Astrocyte (in vitro differentiated cells and primary cell): ENCODE results near the gene HSPA4. TPM values are rescaled to one million over a fixed set of nuclear protein-coding genes. Genes with fewer than 3 reads are reported as not detected.

Experiments
- DNase-seq: peaks from one replicate; pipeline ENCODE4 v3.0.0-alpha.2; 2010; ENCODE audit warnings: low read depth
- FAIRE-seq: peaks from 2 replicates; lab custom pipeline; 2011; peaks lifted over from hg19 to GRCh38; lab: Jason Lieb, UNC
- H2AFZ ChIP-seq: 2 replicates; pipeline ENCODE4 v1.6.0; 2012; ENCODE audit warnings: low read depth, low read length, inconsistent platforms
- H3K27ac ChIP-seq: 2 replicates; pipeline ENCODE4 v1.5.1; 2011; ENCODE audit warnings: low read depth, low read length, inconsistent platforms
- H3K27me3 ChIP-seq: 2 replicates; pipeline ENCODE4 v1.6.0; 2011; ENCODE audit warnings: low read length, inconsistent platforms; ENCODE audit not compliant: insufficient read depth
- H3K36me3 ChIP-seq: 2 replicates; pipeline ENCODE4 v1.5.1; 2011; ENCODE audit warnings: low read length, inconsistent platforms; ENCODE audit not compliant: insufficient read depth
- H3K4me1 ChIP-seq: 2 replicates; pipeline ENCODE4 v1.5.1; 2011; ENCODE audit warnings: low read length, inconsistent platforms; ENCODE audit not compliant: insufficient read depth
- H3K4me2 ChIP-seq: 2 replicates; pipeline ENCODE4 v1.6.0; 2012; ENCODE audit warnings: low read length, inconsistent platforms
- H3K4me3 ChIP-seq: 2 replicates; pipeline ENCODE4 v1.5.1; 2011; ENCODE audit warnings: low read depth, mild to moderate bottlenecking, low read length, inconsistent platforms; ENCODE audit not compliant: insufficient read depth
- H3K79me2 ChIP-seq: 2 replicates; pipeline ENCODE4 v1.6.0; 2012; ENCODE audit warnings: mild to moderate bottlenecking, low read length, inconsistent platforms; ENCODE audit not compliant: insufficient read depth
- H3K9ac ChIP-seq: 2 replicates; pipeline ENCODE4 v1.6.0; 2012; ENCODE audit warnings: mild to moderate bottlenecking, low read length, inconsistent platforms
- H3K9me3 ChIP-seq: 2 replicates; pipeline ENCODE4 v1.5.1; 2012; ENCODE audit warnings: low read depth, mild to moderate bottlenecking, low read length, inconsistent platforms; ENCODE audit not compliant: insufficient read depth
- H4K20me1 ChIP-seq: 2 replicates; pipeline ENCODE4 v1.6.0; 2012; ENCODE audit warnings: low read length, inconsistent platforms; ENCODE audit not compliant: insufficient read depth
- H3K27ac Mint-ChIP-seq: one replicate; pipeline ENCODE4 v1.8.0; 2021; ENCODE audit warnings: mild to moderate bottlenecking, mixed read lengths; ENCODE audit not compliant: unreplicated experiment
- H3K27me3 Mint-ChIP-seq: one replicate; pipeline ENCODE4 v1.8.0; 2021; ENCODE audit warnings: low read depth, mixed read lengths; ENCODE audit not compliant: unreplicated experiment
- H3K36me3 Mint-ChIP-seq: one replicate; pipeline ENCODE4 v1.8.0; 2021; ENCODE audit warnings: low read depth, mixed read lengths; ENCODE audit not compliant: unreplicated experiment
- H3K4me1 Mint-ChIP-seq: one replicate; pipeline ENCODE4 v1.8.0; 2021; ENCODE audit warnings: low read depth, mixed read lengths; ENCODE audit not compliant: unreplicated experiment
- H3K4me3 Mint-ChIP-seq: one replicate; pipeline ENCODE4 v1.8.0; 2021; ENCODE audit warnings: mild to moderate bottlenecking, moderate library complexity, mixed read lengths; ENCODE audit not compliant: unreplicated experiment
- H3K9me3 Mint-ChIP-seq: one replicate; pipeline ENCODE4 v1.8.0; 2021; ENCODE audit warnings: mild to moderate bottlenecking, mixed read lengths; ENCODE audit not compliant: unreplicated experiment
- EZH2 ChIP-seq: IDR thresholded peaks from 2 replicates; pipeline ENCODE4 v1.6.1; 2012; ENCODE audit warnings: mild to moderate bottlenecking, low read length, inconsistent platforms; ENCODE audit not compliant: insufficient read depth
- total RNA-seq: library from RNA; stranded (reverse); gene quantifications from 2 replicates; pipeline ENCODE4 v1.2.1, GENCODE V29; 2021
- TF ChIP-seq, protein P1 (sequence below): IDR thresholded peaks from 2 replicates; pipeline ENCODE4 v1.5.1; 2011; ENCODE audit warnings: low read depth, mild to moderate bottlenecking, inconsistent platforms, low read length, moderate library complexity; ENCODE audit not compliant: insufficient read depth

The HSPA4 gene
- total RNA-seq, 1 donor from 2014 or later: 210 TPM

DNA sequence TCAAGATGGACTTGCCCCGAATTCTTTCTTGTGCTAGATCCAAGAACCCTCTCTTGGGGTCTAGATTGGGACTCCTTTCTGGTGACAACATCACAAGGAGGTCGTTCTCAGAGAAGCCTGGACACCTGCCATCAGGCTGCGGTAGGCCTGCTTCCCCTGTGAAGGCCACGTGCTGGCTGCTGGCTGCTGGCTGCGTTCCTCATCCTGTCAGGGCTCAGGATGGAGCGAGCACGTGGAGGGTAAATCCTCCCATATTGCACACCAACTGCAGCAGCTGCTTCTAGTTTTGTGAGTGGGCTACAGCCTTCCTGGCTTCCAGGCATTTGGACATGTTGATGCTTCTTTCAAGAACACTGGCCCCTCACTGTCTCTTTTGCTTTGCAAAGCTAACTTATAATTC is 95.6 kb downstream of the HSPA4 start:
- H3K4me2 ChIP-seq: no peak overlapping the region
- Mint-ChIP-seq H3K36me3 (no peaks in the 10 kb centered on the region), H3K27me3 (peaks cover 2% of the 10 kb centered on the region), H3K27ac (no peak overlapping the region), H3K4me3 (no peak overlapping the region), H3K9me3 (peaks cover 11% of the 10 kb centered on the region), H3K4me1 (peaks cover 7% of the 10 kb centered on the region)
- TF ChIP-seq, protein P1, sequence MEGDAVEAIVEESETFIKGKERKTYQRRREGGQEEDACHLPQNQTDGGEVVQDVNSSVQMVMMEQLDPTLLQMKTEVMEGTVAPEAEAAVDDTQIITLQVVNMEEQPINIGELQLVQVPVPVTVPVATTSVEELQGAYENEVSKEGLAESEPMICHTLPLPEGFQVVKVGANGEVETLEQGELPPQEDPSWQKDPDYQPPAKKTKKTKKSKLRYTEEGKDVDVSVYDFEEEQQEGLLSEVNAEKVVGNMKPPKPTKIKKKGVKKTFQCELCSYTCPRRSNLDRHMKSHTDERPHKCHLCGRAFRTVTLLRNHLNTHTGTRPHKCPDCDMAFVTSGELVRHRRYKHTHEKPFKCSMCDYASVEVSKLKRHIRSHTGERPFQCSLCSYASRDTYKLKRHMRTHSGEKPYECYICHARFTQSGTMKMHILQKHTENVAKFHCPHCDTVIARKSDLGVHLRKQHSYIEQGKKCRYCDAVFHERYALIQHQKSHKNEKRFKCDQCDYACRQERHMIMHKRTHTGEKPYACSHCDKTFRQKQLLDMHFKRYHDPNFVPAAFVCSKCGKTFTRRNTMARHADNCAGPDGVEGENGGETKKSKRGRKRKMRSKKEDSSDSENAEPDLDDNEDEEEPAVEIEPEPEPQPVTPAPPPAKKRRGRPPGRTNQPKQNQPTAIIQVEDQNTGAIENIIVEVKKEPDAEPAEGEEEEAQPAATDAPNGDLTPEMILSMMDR: no peak
- TF ChIP-seq EZH2: no peak
- no peaks in the 10 kb centered on the region for H3K79me2 ChIP-seq
- DNase-seq (peak; percentile 8), FAIRE-seq (no peak)
- H3K9ac ChIP-seq: no peak overlapping the region
- H3K4me3 ChIP-seq: no peak overlapping the region
- no peaks in the 10 kb centered on the region for H3K9me3 ChIP-seq
- no peaks in the 10 kb centered on the region for H3K36me3 ChIP-seq
- H3K27ac ChIP-seq: no peak overlapping the region
- no peaks in the 10 kb centered on the region for H4K20me1 ChIP-seq
- H3K4me1 ChIP-seq: no peaks in the 10 kb centered on the region
- H2AFZ ChIP-seq: no peak overlapping the region
- no peaks in the 10 kb centered on the region for H3K27me3 ChIP-seq

DNA sequence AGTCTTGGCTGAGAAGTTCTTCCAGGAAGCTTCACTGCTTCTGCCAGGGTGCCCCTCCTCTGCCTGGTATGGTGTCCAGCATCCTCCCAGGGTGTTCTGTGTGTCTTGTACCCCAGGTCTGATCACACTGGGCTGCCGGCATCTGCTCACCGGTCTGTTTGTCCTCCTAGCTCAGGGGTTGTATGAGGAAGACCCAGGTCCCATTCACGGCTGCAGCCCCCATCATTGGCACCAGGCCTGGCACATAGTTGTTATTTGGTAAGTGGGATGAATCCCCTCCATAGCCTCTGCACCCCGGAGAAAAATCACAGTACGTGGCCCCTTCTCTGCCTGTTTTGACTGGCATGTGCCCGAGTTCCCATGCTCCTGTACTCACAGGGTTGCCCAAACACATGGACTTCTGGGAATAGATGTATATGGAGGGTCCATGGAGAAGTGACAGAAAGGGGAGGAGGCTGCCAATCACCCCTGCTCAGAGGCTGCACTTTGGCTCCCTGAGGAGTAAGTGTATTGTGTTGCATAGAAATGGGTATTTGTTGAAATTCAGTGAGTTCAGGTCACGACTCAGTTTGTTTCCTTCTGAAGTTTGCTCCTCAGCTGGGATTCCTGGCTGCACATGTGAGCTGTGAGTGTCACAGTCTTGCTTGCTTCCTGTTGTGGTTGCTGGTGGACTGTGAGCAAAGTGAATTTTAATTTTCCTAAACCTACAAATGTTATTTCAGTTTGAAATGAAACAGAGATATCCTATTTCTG is 96.2 kb downstream of the HSPA4 start:
- Histone ChIP-seq H3K9me3 (no peaks in the 10 kb centered on the region), H3K4me1 (no peaks in the 10 kb centered on the region), H3K27me3 (no peaks in the 10 kb centered on the region), H3K4me3 (no peak overlapping the region), H3K9ac (no peak overlapping the region), H3K79me2 (no peaks in the 10 kb centered on the region), H2AFZ (no peak overlapping the region), H4K20me1 (no peaks in the 10 kb centered on the region), H3K27ac (no peak overlapping the region), H3K36me3 (no peaks in the 10 kb centered on the region), H3K4me2 (no peak overlapping the region)
- TF ChIP-seq, protein P1: no peak
- TF ChIP-seq EZH2: no peak
- Mint-ChIP-seq H3K27me3 (peaks cover 2% of the 10 kb centered on the region), H3K4me1 (peaks cover 7% of the 10 kb centered on the region), H3K27ac (no peak overlapping the region), H3K36me3 (no peaks in the 10 kb centered on the region), H3K4me3 (no peak overlapping the region), H3K9me3 (peaks cover 11% of the 10 kb centered on the region)
- FAIRE-seq (no peak), DNase-seq (peak; percentile 12)

GRCh38 chr5:133149345-133149744 is 97.5 kb downstream of the HSPA4 start:
- no peak for TF ChIP-seq EZH2
- TF ChIP-seq, protein P1: no peak
- Mint-ChIP-seq H3K27ac (no peak overlapping the region), H3K4me1 (peaks cover 7% of the 10 kb centered on the region), H3K36me3 (no peaks in the 10 kb centered on the region), H3K4me3 (no peak overlapping the region), H3K27me3 (peaks cover 7% of the 10 kb centered on the region), H3K9me3 (peaks cover 4% of the 10 kb centered on the region)
- H2AFZ ChIP-seq: no peak overlapping the region
- no peaks in the 10 kb centered on the region for H4K20me1 ChIP-seq
- no peaks in the 10 kb centered on the region for H3K9me3 ChIP-seq
- no peak for DNase-seq
- FAIRE-seq: no peak
- H3K9ac ChIP-seq: no peak overlapping the region
- no peaks in the 10 kb centered on the region for H3K79me2 ChIP-seq
- no peak overlapping the region for H3K4me3 ChIP-seq
- no peak overlapping the region for H3K4me2 ChIP-seq
- H3K36me3 ChIP-seq: no peaks in the 10 kb centered on the region
- H3K27ac ChIP-seq: no peak overlapping the region
- H3K27me3 ChIP-seq: no peaks in the 10 kb centered on the region
- no peaks in the 10 kb centered on the region for H3K4me1 ChIP-seq
